Activated CD4-positive, alpha-beta T cell treated with anti-CD3 and anti-CD28 coated beads, Interleukin-2, amount 10 ng/mL, durations not matched to agents 7 days and 5 days (primary cell): Measurements from ENCODE around the gene PKP4. TPM values are rescaled to one million over a fixed set of nuclear protein-coding genes. Genes with fewer than 3 reads are reported as not detected.

ENCODE experiments used
- CTCF ChIA-PET: fragments of 350-600 bp; sonication (Branson Sonifier 250); formaldehyde crosslinking; loops from one replicate; lab custom pipeline; 2021; ENCODE audit warnings: antibody characterized with exemption; lab: Charles Lee
- POLR2A ChIA-PET: fragments of 350-600 bp; sonication (Branson Sonifier 250); formaldehyde crosslinking; loops from one replicate; lab custom pipeline; 2021; ENCODE audit warnings: antibody characterized with exemption; lab: Charles Lee
- DNase-seq: peaks from one replicate; pipeline ENCODE4 v3.0.0-alpha.2; 2020
- H3K27ac Mint-ChIP-seq: one replicate; pipeline ENCODE4 v1.8.0; 2021; ENCODE audit warnings: mild to moderate bottlenecking, moderate library complexity, mixed read lengths
- H3K27me3 Mint-ChIP-seq: one replicate; pipeline ENCODE4 v1.8.0; 2021; ENCODE audit warnings: mixed read lengths
- H3K36me3 Mint-ChIP-seq: one replicate; pipeline ENCODE4 v1.8.0; 2021; ENCODE audit warnings: low read depth, mixed read lengths
- H3K4me1 Mint-ChIP-seq: one replicate; pipeline ENCODE4 v1.8.0; 2021; ENCODE audit warnings: mixed read lengths
- H3K4me3 Mint-ChIP-seq: one replicate; pipeline ENCODE4 v1.8.0; 2021; ENCODE audit warnings: mild to moderate bottlenecking, moderate library complexity, mixed read lengths
- H3K9me3 Mint-ChIP-seq: one replicate; pipeline ENCODE4 v1.8.0; 2021; ENCODE audit warnings: mixed read lengths
- total RNA-seq, 2 experiments: library from RNA; stranded (reverse); gene quantifications; one replicate each; pipeline ENCODE4 v1.2.3, GENCODE V29; 2021

Gene PKP4
- total RNA-seq, 2 experiments from 2014 or later, result 36.3 to 43.1 TPM

- CTCF ChIA-PET, result no interaction called here
- H3K4me3 Mint-ChIP-seq, result no peak overlapping the region
- no peaks in the 10 kb centered on the region for H3K9me3 Mint-ChIP-seq
- peaks cover 6% of the 10 kb centered on the region for H3K36me3 Mint-ChIP-seq
- no peaks in the 10 kb centered on the region for H3K27me3 Mint-ChIP-seq
- POLR2A ChIA-PET, result no interaction called here
- H3K27ac Mint-ChIP-seq, result no peak overlapping the region
- H3K4me1 Mint-ChIP-seq, result peaks cover 3% of the 10 kb centered on the region
- no peak for DNase-seq
Observed at GRCh38 chr2:158539176-158540005, 82.6 kb downstream of the PKP4 start.

GRCh38 chr2:158542577-158542976, 85.8 kb downstream of the PKP4 start:
- ChIA-PET POLR2A (no interaction called here), CTCF (interaction anchor here (1.0 to 1.3 kb wide), 2 partner anchors 10 to 15 kb away, joined by 3 to 4 read pairs; no protein-coding TSS in a partner anchor)
- Mint-ChIP-seq H3K27me3 (no peaks in the 10 kb centered on the region), H3K4me1 (peaks cover 24% of the 10 kb centered on the region), H3K9me3 (no peaks in the 10 kb centered on the region), H3K4me3 (no peak overlapping the region), H3K36me3 (peaks cover 11% of the 10 kb centered on the region), H3K27ac (no peak overlapping the region)
- no peak for DNase-seq

GRCh38 chr2:158543957-158544356, 87.2 kb downstream of the PKP4 start:
- peaks cover 24% of the 10 kb centered on the region for H3K4me1 Mint-ChIP-seq
- no peak overlapping the region for H3K4me3 Mint-ChIP-seq
- POLR2A ChIA-PET, result no interaction called here

GRCh38 chr2:158544998-158545397, 88.2 kb downstream of the PKP4 start:
- H3K27me3 Mint-ChIP-seq, result no peaks in the 10 kb centered on the region
- POLR2A ChIA-PET, result no interaction called here
- peaks cover 24% of the 10 kb centered on the region for H3K4me1 Mint-ChIP-seq
- H3K36me3 Mint-ChIP-seq, result peaks cover 12% of the 10 kb centered on the region
- CTCF ChIA-PET, result interaction anchor here (0.7 to 1.4 kb wide), 4 partner anchors 9 to 957 kb away, joined by 3 read pairs; no protein-coding TSS in a partner anchor
- no peaks in the 10 kb centered on the region for H3K9me3 Mint-ChIP-seq
- DNase-seq, result no peak
- no peak overlapping the region for H3K27ac Mint-ChIP-seq
- no peak overlapping the region for H3K4me3 Mint-ChIP-seq

More at GRCh38 chr2:158543957-158544356, 87.2 kb downstream of the PKP4 start:
- no peak for DNase-seq
- Mint-ChIP-seq H3K9me3 (no peaks in the 10 kb centered on the region), H3K27me3 (no peaks in the 10 kb centered on the region), H3K36me3 (peaks cover 11% of the 10 kb centered on the region), H3K27ac (no peak overlapping the region)
- CTCF ChIA-PET, result interaction anchor here (1.1 to 1.4 kb wide), 2 partner anchors 8 to 12 kb away, joined by 3 read pairs; no protein-coding TSS in a partner anchor

GRCh38 chr2:158546412-158547144, 89.8 kb downstream of the PKP4 start:
- Mint-ChIP-seq H3K27me3 (no peaks in the 10 kb centered on the region), H3K36me3 (peaks cover 12% of the 10 kb centered on the region), H3K4me1 (peaks cover 24% of the 10 kb centered on the region), H3K9me3 (no peaks in the 10 kb centered on the region), H3K4me3 (no peak overlapping the region), H3K27ac (peak overlapping the region; percentile 83)
- CTCF ChIA-PET, result no interaction called here
- DNase-seq, result peak; percentile 18
- POLR2A ChIA-PET, result no interaction called here

- H3K36me3 Mint-ChIP-seq, result peaks cover 6% of the 10 kb centered on the region
- H3K4me1 Mint-ChIP-seq, result no peaks in the 10 kb centered on the region
- H3K27me3 Mint-ChIP-seq, result no peaks in the 10 kb centered on the region
- no peak overlapping the region for H3K4me3 Mint-ChIP-seq
- DNase-seq, result no peak
- ChIA-PET POLR2A (no interaction called here), CTCF (interaction anchor here (1.2 to 1.4 kb wide), 2 partner anchors 11 to 19 kb away, joined by 3 to 4 read pairs; no protein-coding TSS in a partner anchor)
- H3K9me3 Mint-ChIP-seq, result no peaks in the 10 kb centered on the region
- no peak overlapping the region for H3K27ac Mint-ChIP-seq
Observed at GRCh38 chr2:158553257-158553656, 96.5 kb downstream of the PKP4 start.

GRCh38 chr2:158554996-158555395, 98.2 kb downstream of the PKP4 start:
- no peak overlapping the region for H3K4me3 Mint-ChIP-seq
- ChIA-PET POLR2A (no interaction called here), CTCF (interaction anchor here (1.6 kb wide), 1 partner anchor 11 kb away, joined by 3 read pairs; no protein-coding TSS in a partner anchor)
- no peak for DNase-seq
- no peaks in the 10 kb centered on the region for H3K4me1 Mint-ChIP-seq
- H3K27ac Mint-ChIP-seq, result no peak overlapping the region
- no peaks in the 10 kb centered on the region for H3K27me3 Mint-ChIP-seq
- no peaks in the 10 kb centered on the region for H3K9me3 Mint-ChIP-seq
- H3K36me3 Mint-ChIP-seq, result peaks cover 2% of the 10 kb centered on the region

GRCh38 chr2:158556124-158556523, 99.4 kb downstream of the PKP4 start:
- H3K4me3 Mint-ChIP-seq, result no peak overlapping the region
- H3K36me3 Mint-ChIP-seq, result peaks cover 2% of the 10 kb centered on the region
- POLR2A ChIA-PET, result no interaction called here
- CTCF ChIA-PET, result interaction anchor here (0.7 to 1.6 kb wide), 2 partner anchors 12 to 17 kb away, joined by 3 to 7 read pairs; no protein-coding TSS in a partner anchor
- H3K9me3 Mint-ChIP-seq, result no peaks in the 10 kb centered on the region
- H3K27ac Mint-ChIP-seq, result no peak overlapping the region
- no peak for DNase-seq
- H3K27me3 Mint-ChIP-seq, result no peaks in the 10 kb centered on the region
- no peaks in the 10 kb centered on the region for H3K4me1 Mint-ChIP-seq

GRCh38 chr2:158557752-158558151, 101.0 kb downstream of the PKP4 start:
- Mint-ChIP-seq H3K27me3 (no peaks in the 10 kb centered on the region), H3K36me3 (peaks cover 2% of the 10 kb centered on the region), H3K4me1 (no peaks in the 10 kb centered on the region), H3K9me3 (no peaks in the 10 kb centered on the region), H3K27ac (no peak overlapping the region), H3K4me3 (no peak overlapping the region)
- ChIA-PET POLR2A (interaction anchor here (0.6 kb wide), 1 partner anchor 196 kb away, joined by 3 read pairs; no protein-coding TSS in a partner anchor), CTCF (interaction anchor here (1.4 kb wide), 1 partner anchor 16 kb away, joined by 3 read pairs; no protein-coding TSS in a partner anchor)
- no peak for DNase-seq

- no peak overlapping the region for H3K27ac Mint-ChIP-seq
- no peak overlapping the region for H3K4me3 Mint-ChIP-seq
- CTCF ChIA-PET, result no interaction called here
- H3K27me3 Mint-ChIP-seq, result no peaks in the 10 kb centered on the region
- no peak for DNase-seq
- no peaks in the 10 kb centered on the region for H3K4me1 Mint-ChIP-seq
- no peaks in the 10 kb centered on the region for H3K36me3 Mint-ChIP-seq
- no peaks in the 10 kb centered on the region for H3K9me3 Mint-ChIP-seq
- POLR2A ChIA-PET, result no interaction called here
Observed at GRCh38 chr2:158559252-158559651, 102.5 kb downstream of the PKP4 start.

GRCh38 chr2:158560259-158560658, 103.5 kb downstream of the PKP4 start:
- no peaks in the 10 kb centered on the region for H3K36me3 Mint-ChIP-seq
- ChIA-PET POLR2A (no interaction called here), CTCF (interaction anchor here (1.3 kb wide), 1 partner anchor 12 kb away, joined by 3 read pairs; no protein-coding TSS in a partner anchor)
- H3K9me3 Mint-ChIP-seq, result no peaks in the 10 kb centered on the region
- no peaks in the 10 kb centered on the region for H3K27me3 Mint-ChIP-seq
- DNase-seq, result no peak
- H3K4me3 Mint-ChIP-seq, result no peak overlapping the region
- H3K4me1 Mint-ChIP-seq, result no peaks in the 10 kb centered on the region
- no peak overlapping the region for H3K27ac Mint-ChIP-seq

GRCh38 chr2:158561054-158561453, 104.3 kb downstream of the PKP4 start:
- H3K36me3 Mint-ChIP-seq, result no peaks in the 10 kb centered on the region
- ChIA-PET CTCF (interaction anchor here (1.3 kb wide), 1 partner anchor 13 kb away, joined by 3 read pairs; no protein-coding TSS in a partner anchor), POLR2A (no interaction called here)
- no peaks in the 10 kb centered on the region for H3K9me3 Mint-ChIP-seq
- no peak overlapping the region for H3K27ac Mint-ChIP-seq
- H3K4me3 Mint-ChIP-seq, result no peak overlapping the region
- H3K4me1 Mint-ChIP-seq, result no peaks in the 10 kb centered on the region
- H3K27me3 Mint-ChIP-seq, result no peaks in the 10 kb centered on the region
- DNase-seq, result no peak
